H1 (cell line): ENCODE data around the gene ZNF33B. TPM values are rescaled to one million over a fixed set of nuclear protein-coding genes. Genes with fewer than 3 reads are reported as not detected.

Experiments used
- CTCF ChIA-PET: fragments of 300-600 bp; sonication (Branson Sonifier 250); formaldehyde crosslinking; loops from one replicate; lab custom pipeline; 2021; ENCODE audit not compliant: partially characterized antibody; lab: Charles Lee
- POLR2A ChIA-PET: fragments of 300-600 bp; sonication (Branson Sonifier 250); formaldehyde crosslinking; loops from one replicate; lab custom pipeline; 2021; ENCODE audit warnings: inconsistent platforms; ENCODE audit not compliant: partially characterized antibody; lab: Charles Lee
- DNase-seq, 2 experiments: peaks; one replicate each; pipeline versions ENCODE4 v3.0.0 to v3.0.0-alpha.2; 2010 to 2022; ENCODE audit warnings: low spot score in 2 of 2, low read depth in 1 of 2, mixed read lengths in 1 of 2
- FAIRE-seq: peaks from 2 replicates; lab custom pipeline; 2011; peaks lifted over from hg19 to GRCh38; lab: Jason Lieb, UNC
- H2AFZ ChIP-seq: 2 replicates; pipeline ENCODE4 v1.8.1; 2012; ENCODE audit warnings: low read length, inconsistent platforms
- H2AK5ac ChIP-seq: 2 replicates; pipeline ENCODE4 v1.6.1; 2013; ENCODE audit warnings: low read depth, low read length
- H2BK120ac ChIP-seq: replicated peaks from 2 replicates; pipeline ENCODE3; 2013; ENCODE audit warnings: low read depth, low read length, inconsistent platforms
- H2BK12ac ChIP-seq: 2 replicates; pipeline ENCODE4 v1.6.1; 2013; ENCODE audit warnings: low read depth, low read length
- H2BK15ac ChIP-seq: 2 replicates; pipeline ENCODE4 v1.6.1; 2013; ENCODE audit warnings: low read length
- H2BK20ac ChIP-seq: 2 replicates; pipeline ENCODE4 v1.6.1; 2013; ENCODE audit warnings: low read length
- H2BK5ac ChIP-seq: 2 replicates; pipeline ENCODE4 v1.6.1; 2013; ENCODE audit warnings: low read depth, low read length
- H3K14ac ChIP-seq: 2 replicates; pipeline ENCODE4 v1.6.1; 2013; ENCODE audit warnings: inconsistent platforms; ENCODE audit not compliant: insufficient read length
- H3K18ac ChIP-seq: 2 replicates; pipeline ENCODE4 v1.6.1; 2013; ENCODE audit warnings: low read length; ENCODE audit errors: extremely low read depth
- H3K23ac ChIP-seq: 2 replicates; pipeline ENCODE4 v1.6.1; 2013; ENCODE audit warnings: inconsistent platforms; ENCODE audit not compliant: insufficient read length
- H3K23me2 ChIP-seq: 2 replicates; pipeline ENCODE4 v1.6.1; 2013; ENCODE audit warnings: low read depth, low read length
- H3K27ac ChIP-seq: 2 replicates; pipeline ENCODE4 v1.6.1; 2011; ENCODE audit warnings: low read depth, low read length, inconsistent platforms
- H3K27me3 ChIP-seq, 4 experiments: replicated peaks in 1 of 4; 1 replicate in 1 of 4; 2 replicates in 3 of 4; pipeline versions ENCODE4 v1.6.1 to v1.8.1; 2011 to 2013; ENCODE audit warnings: low read length in 3 of 4, mild to moderate bottlenecking in 3 of 4, inconsistent platforms in 2 of 4, mixed read lengths in 2 of 4, moderate library complexity in 1 of 4; ENCODE audit not compliant: control insufficient read depth in 3 of 4, insufficient read depth in 3 of 4; ENCODE audit errors: extremely low read depth in 1 of 4
- H3K36me3 ChIP-seq, 4 experiments: 2 replicates each; pipeline versions ENCODE4 v1.6.1 to v1.8.1; 2011 to 2013; ENCODE audit warnings: mild to moderate bottlenecking in 4 of 4, low read length in 3 of 4, moderate library complexity in 2 of 4, control low read depth in 1 of 4, inconsistent platforms in 1 of 4; ENCODE audit not compliant: insufficient read depth in 4 of 4, control insufficient read depth in 2 of 4
- H3K4ac ChIP-seq: replicated peaks from 2 replicates; pipeline ENCODE3; 2013; ENCODE audit warnings: low read length, low read depth, mixed read lengths, inconsistent platforms; ENCODE audit not compliant: insufficient read length
- H3K4me1 ChIP-seq, 4 experiments: replicated peaks in 1 of 4; 1 replicate in 1 of 4; 2 replicates in 3 of 4; pipeline versions ENCODE4 v1.6.1 to v1.8.1; 2011 to 2013; ENCODE audit warnings: low read length in 3 of 4, inconsistent platforms in 2 of 4, mixed read lengths in 1 of 4; ENCODE audit not compliant: insufficient read depth in 4 of 4, control insufficient read depth in 3 of 4
- H3K4me2 ChIP-seq, 2 experiments: 2 replicates each; pipeline versions ENCODE4 v1.6.1 to v1.8.1; 2011 to 2013; ENCODE audit warnings: low read depth in 2 of 2, low read length in 2 of 2, control low read depth in 1 of 2, inconsistent platforms in 1 of 2, mild to moderate bottlenecking in 1 of 2; ENCODE audit not compliant: insufficient read depth in 1 of 2
- H3K4me3 ChIP-seq, 4 experiments: fragments of 200-600, 300-600 bp in 1 of 4; sonication (generic), shearing (Covaris generic), sonication (Bioruptor Twin) in 1 of 4; 2 replicates each; pipeline versions ENCODE4 v1.5.1 to v1.8.1; 2011 to 2016; ENCODE audit warnings: low read length in 4 of 4, low read depth in 3 of 4, control low read depth in 2 of 4, inconsistent platforms in 2 of 4, mild to moderate bottlenecking in 2 of 4, mixed read lengths in 1 of 4, moderate library complexity in 1 of 4; ENCODE audit not compliant: insufficient read depth in 2 of 4; ENCODE audit errors: extremely low read depth in 1 of 4
- H3K56ac ChIP-seq: replicated peaks from 2 replicates; pipeline ENCODE3; 2013; ENCODE audit warnings: low read depth, mild to moderate bottlenecking, mixed read lengths, low read length, inconsistent platforms; ENCODE audit not compliant: insufficient read length
- H3K79me1 ChIP-seq: 2 replicates; pipeline ENCODE4 v1.6.1; 2013; ENCODE audit warnings: low read depth, low read length, control low read depth
- H3K79me2 ChIP-seq, 2 experiments: 2 replicates each; pipeline versions ENCODE4 v1.6.1 to v1.8.1; 2012 to 2013; ENCODE audit warnings: low read length in 2 of 2, mild to moderate bottlenecking in 2 of 2, inconsistent platforms in 1 of 2; ENCODE audit not compliant: insufficient read depth in 2 of 2, control insufficient read depth in 1 of 2
- H3K9ac ChIP-seq, 4 experiments: replicated peaks in 1 of 4; 1 replicate in 1 of 4; 2 replicates in 3 of 4; pipeline versions ENCODE4 v1.6.1 to v1.8.1; 2011 to 2013; ENCODE audit warnings: low read depth in 3 of 4, low read length in 3 of 4, control low read depth in 2 of 4, mild to moderate bottlenecking in 2 of 4, moderate library complexity in 2 of 4, inconsistent platforms in 1 of 4; ENCODE audit errors: extremely low read depth in 1 of 4
- H3K9me3 ChIP-seq, 2 experiments: 2 replicates each; pipeline versions ENCODE4 v1.6.1 to v1.8.1; 2012 to 2013; ENCODE audit warnings: mild to moderate bottlenecking in 2 of 2, moderate library complexity in 2 of 2, control low read depth in 1 of 2, inconsistent platforms in 1 of 2, low read depth in 1 of 2, low read length in 1 of 2, mixed read lengths in 1 of 2; ENCODE audit not compliant: insufficient read depth in 2 of 2
- H4K20me1 ChIP-seq, 2 experiments: replicated peaks in 1 of 2; 2 replicates each; pipeline versions ENCODE3 to v1.8.1; 2011 to 2013; ENCODE audit warnings: inconsistent platforms in 2 of 2, low read length in 2 of 2, mild to moderate bottlenecking in 1 of 2; ENCODE audit not compliant: insufficient read depth in 2 of 2, control insufficient read depth in 1 of 2
- H4K5ac ChIP-seq: 2 replicates; pipeline ENCODE4 v1.6.1; 2013; ENCODE audit warnings: low read length, low read depth, mixed read lengths, inconsistent platforms; ENCODE audit not compliant: insufficient read length
- H4K8ac ChIP-seq: 2 replicates; pipeline ENCODE4 v1.8.0; 2013; ENCODE audit warnings: mild to moderate bottlenecking, moderate library complexity, low read length, inconsistent platforms; ENCODE audit not compliant: insufficient read depth; ENCODE audit errors: extremely low read depth
- H4K91ac ChIP-seq: replicated peaks from 2 replicates; pipeline ENCODE3; 2013; ENCODE audit warnings: low read length, mixed read lengths, inconsistent platforms; ENCODE audit not compliant: insufficient read length
- SIN3A ChIP-seq, 2 experiments: IDR thresholded peaks in 1 of 2; conservative IDR thresholded peaks in 1 of 2; 2 replicates each; pipeline ENCODE4 v1.6.1; 2011 to 2012; ENCODE audit warnings: low read length in 2 of 2, improper control_type of control experiment in 1 of 2, low read depth in 1 of 2, mild to moderate bottlenecking in 1 of 2
- ZNF274 ChIP-seq: IDR thresholded peaks from 2 replicates; pipeline ENCODE4 v1.7.0; 2012; ENCODE audit warnings: low read length, borderline replicate concordance; ENCODE audit errors: extremely low read depth
- WGBS, 2 experiments: shearing (Covaris generic) in 1 of 2; methylation state at CpG; one replicate each; pipeline versions ENCODE4 v1.1.6 to v1.1.7; 2013 to 2015; ENCODE audit warnings: low lambda C conversion rate in 2 of 2, mixed read lengths in 2 of 2, inconsistent platforms in 1 of 2, low coverage in 1 of 2, missing lambda C conversion rate in 1 of 2; ENCODE audit not compliant: insufficient replicate concordance in 2 of 2, insufficient coverage in 1 of 2, insufficient read length in 1 of 2; ENCODE audit errors: extremely low coverage in 1 of 2, missing lambda C conversion rate in 1 of 2; 5-methylcytosine and 5-hydroxymethylcytosine counted together
- polyA plus RNA-seq, 7 experiments: library from polyadenylated mRNA; depleted of rRNA in 3 of 7; stranded (reverse) in 5 of 7; unstranded in 2 of 7; fragments of >200 nt in 5 of 7; fragments of 200-250 nt in 2 of 7; gene quantifications; 1 replicate in 5 of 7; 2 replicates in 1 of 7; 4 replicates in 1 of 7; pipeline versions ENCODE4 v1.2.1 to v1.2.3, GENCODE V29; 2011 to 2013; ENCODE audit warnings: missing spikeins in 2 of 7, mixed read lengths in 2 of 7
- total RNA-seq: library from RNA; stranded (reverse); fragmentation: NEBNext Ultra II Directional; extraction: Animal tissue kit (Norgen Biotek cat#: 25700); gene quantifications from 2 replicates; pipeline ENCODE4 v1.2.1, GENCODE V29; 2021

Gene ZNF33B
- total and polyA plus RNA-seq, 2 of the 8 experiments (the other 6 are each of a cell fraction or from before 2014, with no cell fraction given): 10.7 to 33.4 TPM

GRCh38 chr10:42615419-42615818 is 23.0 kb downstream of the ZNF33B start:
- Histone ChIP-seq H3K18ac (no peak overlapping the region), H3K9ac (no peak overlapping the region), H3K23me2 (no peaks in the 10 kb centered on the region), H3K79me1 (no peaks in the 10 kb centered on the region), H2BK120ac (no peak overlapping the region), H3K79me2 (no peaks in the 10 kb centered on the region), H2AK5ac (no peak overlapping the region), H2BK20ac (no peak overlapping the region), H2BK15ac (no peak overlapping the region), H3K4ac (no peak overlapping the region), H3K56ac (no peak overlapping the region), H3K27ac (no peak overlapping the region), H3K4me2 (no peak overlapping the region), H4K20me1 (no peaks in the 10 kb centered on the region), H2BK12ac (no peak overlapping the region), H3K4me1 (no peaks in the 10 kb centered on the region), H4K8ac (no peak overlapping the region), H3K4me3 (no peak overlapping the region), H4K91ac (no peak overlapping the region), H2AFZ (no peak overlapping the region), H3K23ac (no peak overlapping the region), H3K14ac (no peak overlapping the region), H3K9me3 (no peaks in the 10 kb centered on the region)
- CTCF ChIA-PET: interaction anchor here (1.1 kb wide), 1 partner anchor 115 kb away, joined by 3 read pairs; no protein-coding TSS in a partner anchor
- POLR2A ChIA-PET: no interaction called here
- DNase-seq (no peak), FAIRE-seq (no peak)
- WGBS, 2 experiments: 90% methylated on average over 3 of the region's 3 CpGs; no CpG with 5 or more reads in 1 of the 2 experiments
- no peak for TF ChIP-seq ZNF274
- no peak for TF ChIP-seq SIN3A (conservative IDR thresholded peaks at IDR 0.05 in 1 of 2, IDR thresholded peaks at IDR 0.05 in 1 of 2; ENCODE audit: low read depth in 1 of 2, low read length in 2 of 2)
- TF ChIP-seq, all 59 proteins: peak for 0
- no peak overlapping the region for H4K5ac ChIP-seq
- H2BK5ac ChIP-seq: no peak overlapping the region
- H3K36me3 ChIP-seq: peaks cover 0 to 10% (median 2%) of the 10 kb centered on the region in 4 experiments; a peak in 4 of 8 replicates
- H3K27me3 ChIP-seq: no peaks in the 10 kb centered on the region
